Measurements from ENCODE around the gene CDK13. TPM values are rescaled to one million over a fixed set of nuclear protein-coding genes. Genes with fewer than 3 reads are reported as not detected.

The CDK13 gene
- total RNA-seq, 1 experiment from 2014 or later, result 52.2 TPM

GRCh38 chr7:40122940-40123254 is 172.8 kb downstream of the CDK13 start:
- Histone ChIP-seq H4K91ac (ENCODE audit: insufficient read length, low read depth, low read length) (no peak overlapping the region), H2AFZ (ENCODE audit: low read length) (no peak overlapping the region), H2BK15ac (ENCODE audit: low read depth, low read length) (no peak overlapping the region), H3K79me1 (ENCODE audit: insufficient read depth, low read depth, low read length, poor library complexity, severe bottlenecking) (peaks cover 3% of the 10 kb centered on the region), H3K27me3 (ENCODE audit: insufficient read depth, low read length) (no peaks in the 10 kb centered on the region), H3K27ac (ENCODE audit: insufficient read length, low read depth, low read length) (no peak overlapping the region), H3K9ac (ENCODE audit: extremely low read depth, insufficient read length, low read length) (no peak overlapping the region), H3K23me2 (ENCODE audit: insufficient read length, low read depth, low read length, poor library complexity, severe bottlenecking) (no peaks in the 10 kb centered on the region), H3K56ac (ENCODE audit: insufficient read length, low read depth, low read length) (no peak overlapping the region), H4K5ac (ENCODE audit: insufficient read length, low read depth, low read length) (no peak overlapping the region), H3K18ac (ENCODE audit: insufficient read length, low read depth, low read length) (no peak overlapping the region), H4K20me1 (ENCODE audit: control insufficient read depth, insufficient read depth, insufficient read length) (no peaks in the 10 kb centered on the region), H3K23ac (ENCODE audit: insufficient read length, low read depth, low read length) (no peak overlapping the region), H2AK5ac (ENCODE audit: insufficient read length, low read length) (no peak overlapping the region), H3K79me2 (ENCODE audit: insufficient read depth, low read length) (no peaks in the 10 kb centered on the region), H3K4me1 (ENCODE audit: insufficient read depth, low read length) (no peaks in the 10 kb centered on the region), H2BK12ac (ENCODE audit: insufficient read length, low read depth, low read length) (no peak overlapping the region), H3K4ac (ENCODE audit: low read depth, low read length) (no peak overlapping the region), H2BK20ac (ENCODE audit: low read depth, low read length, poor library complexity, severe bottlenecking) (no peak overlapping the region), H3K9me3 (ENCODE audit: control insufficient read depth, low read depth, low read length) (no peaks in the 10 kb centered on the region), H3K4me2 (ENCODE audit: insufficient read depth, insufficient read length, low read length) (no peak overlapping the region), H4K8ac (replicated peaks; ENCODE audit: insufficient read length, low read depth, low read length) (no peak overlapping the region), H3T11ph (ENCODE audit: low read length) (no peak overlapping the region), H2BK5ac (ENCODE audit: insufficient read length, low read length) (no peak overlapping the region), H2BK120ac (ENCODE audit: low read depth, low read length, poor library complexity, severe bottlenecking) (no peak overlapping the region), H3K14ac (ENCODE audit: insufficient read depth, low read length) (no peak overlapping the region)
- no CpG with 5 or more reads among the region's 2 CpGs for WGBS (ENCODE audit: extremely low coverage, insufficient read length, low lambda C conversion rate)
- H3K4me3 Mint-ChIP-seq, result no peak overlapping the region
- no peak for DNase-seq
- TF ChIP-seq CTCF (conservative IDR thresholded peaks at IDR 0.05), result no peak
- H3K27ac Mint-ChIP-seq, result no peak overlapping the region
- no peaks in the 10 kb centered on the region for H3K9me3 Mint-ChIP-seq
- peaks cover 0 to 6% of the 10 kb centered on the region in 2 experiments; a peak in 2 of 4 replicates for H3K4me1 Mint-ChIP-seq
- H3K27me3 Mint-ChIP-seq (ENCODE audit: low read depth), result no peaks in the 10 kb centered on the region
- peaks cover 0 to 2% (median 0%) of the 10 kb centered on the region in 3 experiments; a peak in 2 of 7 replicates for H3K36me3 Mint-ChIP-seq (ENCODE audit: insufficient read depth in 1 of 3, low read depth in 3 of 3)
